ENCODE data around the gene WBP2NL.

The WBP2NL gene

DNA sequence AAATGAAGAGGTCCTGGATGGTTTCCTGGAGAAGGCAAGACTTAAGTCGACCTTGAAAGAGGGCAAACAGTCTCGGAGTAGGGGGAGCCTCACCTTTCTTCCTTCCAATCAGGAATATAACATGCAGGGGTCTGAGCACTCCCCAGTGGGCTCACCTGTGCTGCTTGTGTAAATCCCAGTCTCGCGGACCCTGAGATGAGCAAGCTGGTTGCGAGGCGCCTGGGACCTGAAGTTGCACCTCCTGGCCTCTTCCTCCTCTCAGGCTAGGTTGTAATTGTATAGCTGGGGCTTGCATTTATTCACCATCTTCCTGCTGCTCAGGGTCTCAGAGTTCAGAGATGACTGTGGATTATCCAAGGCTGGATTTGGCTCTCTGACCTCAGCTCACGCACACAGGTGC, 7.5 kb upstream of the WBP2NL start:
- H3K4me3 ChIP-seq (ENCODE audit: low read length) = no peak overlapping the region
- no peak overlapping the region for H3K27ac ChIP-seq (ENCODE audit: low read length)
- H3K9me3 ChIP-seq (replicated peaks; ENCODE audit: insufficient read depth, low read length) = no peaks in the 10 kb centered on the region
- H3K4me1 ChIP-seq (ENCODE audit: low read length) = no peaks in the 10 kb centered on the region
- H4K20me1 ChIP-seq (ENCODE audit: insufficient read depth, low read length) = no peaks in the 10 kb centered on the region
- no peak overlapping the region for H2AFZ ChIP-seq (ENCODE audit: low read length)
- DNase-seq = no peak
- no peaks in the 10 kb centered on the region for H3K9me2 ChIP-seq (replicated peaks; ENCODE audit: insufficient read depth, low read length)
- no peaks in the 10 kb centered on the region for H3K36me3 ChIP-seq (replicated peaks; ENCODE audit: insufficient read depth, low read length)
- no peak for TF ChIP-seq EZH2 (optimal IDR thresholded peaks at IDR 0.05; ENCODE audit: low read depth, low read length)
- TF ChIP-seq, protein P1, sequence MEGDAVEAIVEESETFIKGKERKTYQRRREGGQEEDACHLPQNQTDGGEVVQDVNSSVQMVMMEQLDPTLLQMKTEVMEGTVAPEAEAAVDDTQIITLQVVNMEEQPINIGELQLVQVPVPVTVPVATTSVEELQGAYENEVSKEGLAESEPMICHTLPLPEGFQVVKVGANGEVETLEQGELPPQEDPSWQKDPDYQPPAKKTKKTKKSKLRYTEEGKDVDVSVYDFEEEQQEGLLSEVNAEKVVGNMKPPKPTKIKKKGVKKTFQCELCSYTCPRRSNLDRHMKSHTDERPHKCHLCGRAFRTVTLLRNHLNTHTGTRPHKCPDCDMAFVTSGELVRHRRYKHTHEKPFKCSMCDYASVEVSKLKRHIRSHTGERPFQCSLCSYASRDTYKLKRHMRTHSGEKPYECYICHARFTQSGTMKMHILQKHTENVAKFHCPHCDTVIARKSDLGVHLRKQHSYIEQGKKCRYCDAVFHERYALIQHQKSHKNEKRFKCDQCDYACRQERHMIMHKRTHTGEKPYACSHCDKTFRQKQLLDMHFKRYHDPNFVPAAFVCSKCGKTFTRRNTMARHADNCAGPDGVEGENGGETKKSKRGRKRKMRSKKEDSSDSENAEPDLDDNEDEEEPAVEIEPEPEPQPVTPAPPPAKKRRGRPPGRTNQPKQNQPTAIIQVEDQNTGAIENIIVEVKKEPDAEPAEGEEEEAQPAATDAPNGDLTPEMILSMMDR (IDR thresholded peaks at IDR 0.05; ENCODE audit: low read length) = no peak
- TF ChIP-seq EZH2phosphoT487 (IDR thresholded peaks at IDR 0.05; ENCODE audit: low read length) = no peak
- no peaks in the 10 kb centered on the region for H3K79me2 ChIP-seq (ENCODE audit: low read length)
- no peaks in the 10 kb centered on the region for H3K27me3 ChIP-seq (replicated peaks; ENCODE audit: insufficient read depth, low read length)
- no peaks in the 10 kb centered on the region for H3F3A ChIP-seq (ENCODE audit: insufficient read depth, low read length)
- H3K9ac ChIP-seq (ENCODE audit: low read length) = no peak overlapping the region
- no peak overlapping the region for H3K4me2 ChIP-seq (ENCODE audit: low read depth, low read length)

DNA sequence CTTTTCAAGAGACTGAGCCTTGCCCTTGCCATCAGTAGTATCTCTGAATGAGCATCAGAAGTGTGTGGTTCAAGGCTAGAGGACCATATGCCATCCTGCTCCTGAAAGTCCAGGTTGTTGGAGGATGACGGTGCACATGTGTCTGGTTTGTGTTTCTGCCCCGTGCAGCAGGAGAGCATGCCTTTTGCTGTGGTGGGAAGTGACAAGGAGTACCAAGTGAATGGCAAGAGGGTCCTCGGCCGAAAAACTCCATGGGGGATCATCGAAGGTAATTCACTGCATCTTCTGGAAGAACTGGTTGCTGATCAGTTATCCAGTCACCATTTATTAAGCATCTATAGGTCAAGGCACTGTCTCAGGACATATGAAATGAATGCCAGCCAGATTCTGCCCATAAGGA, 6.1 kb upstream of the WBP2NL start:
- no peak for DNase-seq
- Histone ChIP-seq H3K27ac (ENCODE audit: low read length) (no peak overlapping the region), H4K20me1 (ENCODE audit: insufficient read depth, low read length) (no peaks in the 10 kb centered on the region), H3K9me3 (replicated peaks; ENCODE audit: insufficient read depth, low read length) (no peaks in the 10 kb centered on the region), H3K36me3 (replicated peaks; ENCODE audit: insufficient read depth, low read length) (no peaks in the 10 kb centered on the region), H3F3A (ENCODE audit: insufficient read depth, low read length) (no peaks in the 10 kb centered on the region), H3K27me3 (replicated peaks; ENCODE audit: insufficient read depth, low read length) (no peaks in the 10 kb centered on the region), H3K4me2 (ENCODE audit: low read depth, low read length) (no peak overlapping the region), H3K4me1 (ENCODE audit: low read length) (no peaks in the 10 kb centered on the region), H2AFZ (ENCODE audit: low read length) (no peak overlapping the region), H3K9me2 (replicated peaks; ENCODE audit: insufficient read depth, low read length) (no peaks in the 10 kb centered on the region), H3K9ac (ENCODE audit: low read length) (no peak overlapping the region), H3K4me3 (ENCODE audit: low read length) (no peak overlapping the region), H3K79me2 (ENCODE audit: low read length) (no peaks in the 10 kb centered on the region)
- TF ChIP-seq EZH2 (optimal IDR thresholded peaks at IDR 0.05; ENCODE audit: low read depth, low read length) (no peak), EZH2phosphoT487 (IDR thresholded peaks at IDR 0.05; ENCODE audit: low read length) (no peak)
- TF ChIP-seq, protein P1 (IDR thresholded peaks at IDR 0.05; ENCODE audit: low read length) = no peak

DNA sequence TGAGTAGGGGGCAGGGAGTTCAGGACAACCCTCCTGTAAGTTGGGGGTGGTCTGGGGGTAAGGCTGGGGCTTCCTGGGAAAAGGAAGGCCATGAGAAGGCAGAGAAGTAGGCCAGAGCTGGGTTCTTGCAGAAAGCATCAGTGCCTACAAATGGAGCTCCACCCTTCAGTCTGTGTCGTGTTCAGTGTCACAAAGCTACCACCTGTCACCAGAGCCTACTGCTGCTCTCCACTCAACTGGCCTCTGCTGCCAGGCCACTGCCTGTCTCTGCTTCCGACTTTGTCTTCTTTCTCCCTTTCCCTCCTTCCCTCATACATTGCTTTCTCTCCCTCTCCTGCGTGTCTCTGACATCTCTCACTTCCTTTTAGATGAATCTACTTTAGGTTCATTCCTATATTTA, 3.4 kb upstream of the WBP2NL start:
- H3K4me2 ChIP-seq (ENCODE audit: low read depth, low read length) = no peak overlapping the region
- no peaks in the 10 kb centered on the region for H3K27me3 ChIP-seq (replicated peaks; ENCODE audit: insufficient read depth, low read length)
- no peaks in the 10 kb centered on the region for H4K20me1 ChIP-seq (ENCODE audit: insufficient read depth, low read length)
- H2AFZ ChIP-seq (ENCODE audit: low read length) = no peak overlapping the region
- peaks cover 10% of the 10 kb centered on the region for H3K79me2 ChIP-seq (ENCODE audit: low read length)
- no peaks in the 10 kb centered on the region for H3K9me3 ChIP-seq (replicated peaks; ENCODE audit: insufficient read depth, low read length)
- no peak overlapping the region for H3K27ac ChIP-seq (ENCODE audit: low read length)
- H3K4me1 ChIP-seq (ENCODE audit: low read length) = peaks cover 15% of the 10 kb centered on the region
- no peak overlapping the region for H3K4me3 ChIP-seq (ENCODE audit: low read length)
- DNase-seq = no peak
- no peaks in the 10 kb centered on the region for H3K9me2 ChIP-seq (replicated peaks; ENCODE audit: insufficient read depth, low read length)
- TF ChIP-seq EZH2phosphoT487 (IDR thresholded peaks at IDR 0.05; ENCODE audit: low read length) = no peak
- TF ChIP-seq, protein P1 (IDR thresholded peaks at IDR 0.05; ENCODE audit: low read length) = no peak
- TF ChIP-seq EZH2 (optimal IDR thresholded peaks at IDR 0.05; ENCODE audit: low read depth, low read length) = no peak
- H3K36me3 ChIP-seq (replicated peaks; ENCODE audit: insufficient read depth, low read length) = no peaks in the 10 kb centered on the region
- no peaks in the 10 kb centered on the region for H3F3A ChIP-seq (ENCODE audit: insufficient read depth, low read length)
- H3K9ac ChIP-seq (ENCODE audit: low read length) = no peak overlapping the region
